Measurements from ENCODE around the gene GKN1.

Gene GKN1

GRCh38 chr2:68994864-68995263 lies 20.4 kb downstream of the GKN1 start:
- H3K4me3 ChIP-seq (ENCODE audit: control insufficient read depth, low read depth, low read length): no peak overlapping the region
- DNase-seq (ENCODE audit: low read depth): peak; percentile 80
- TF ChIP-seq CTCF (IDR thresholded peaks at IDR 0.05; ENCODE audit: control insufficient read depth, insufficient read depth, low read depth, low read length, missing control alignments): no peak

- H3K4me3 ChIP-seq (ENCODE audit: control insufficient read depth, low read depth, low read length): no peak overlapping the region
- DNase-seq (ENCODE audit: low read depth): no peak
- no peak for TF ChIP-seq CTCF (IDR thresholded peaks at IDR 0.05; ENCODE audit: control insufficient read depth, insufficient read depth, low read depth, low read length, missing control alignments)
Measured at GRCh38 chr2:68995916-68996315, 21.5 kb downstream of the GKN1 start.

- no peak for DNase-seq (ENCODE audit: low read depth)
- no peak for TF ChIP-seq CTCF (IDR thresholded peaks at IDR 0.05; ENCODE audit: control insufficient read depth, insufficient read depth, low read depth, low read length, missing control alignments)
- H3K4me3 ChIP-seq (ENCODE audit: control insufficient read depth, low read depth, low read length): no peak overlapping the region
Measured at GRCh38 chr2:68997401-68997800, 23.0 kb downstream of the GKN1 start.

DNA sequence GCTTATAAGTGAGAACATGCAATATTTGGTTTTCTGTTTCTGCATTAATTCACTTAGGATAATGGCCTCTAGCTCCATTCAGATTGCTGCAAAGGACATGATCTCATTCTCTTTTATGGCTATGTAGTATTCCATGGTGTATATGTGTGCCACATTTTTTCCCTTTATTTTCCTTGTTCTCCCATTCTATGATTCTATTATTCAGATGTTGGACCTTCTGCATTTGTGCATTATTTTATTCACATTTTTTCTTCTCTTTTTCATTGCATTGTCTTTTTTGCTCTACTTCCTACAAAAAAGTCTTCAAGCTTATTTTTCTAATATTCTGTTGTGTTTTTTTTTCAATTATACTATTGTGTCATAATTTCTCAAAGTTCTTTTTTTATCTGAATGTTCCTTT lies 27.4 kb downstream of the GKN1 start:
- DNase-seq (ENCODE audit: low read depth): no peak
- TF ChIP-seq CTCF (IDR thresholded peaks at IDR 0.05; ENCODE audit: control insufficient read depth, insufficient read depth, low read depth, low read length, missing control alignments): no peak

DNA sequence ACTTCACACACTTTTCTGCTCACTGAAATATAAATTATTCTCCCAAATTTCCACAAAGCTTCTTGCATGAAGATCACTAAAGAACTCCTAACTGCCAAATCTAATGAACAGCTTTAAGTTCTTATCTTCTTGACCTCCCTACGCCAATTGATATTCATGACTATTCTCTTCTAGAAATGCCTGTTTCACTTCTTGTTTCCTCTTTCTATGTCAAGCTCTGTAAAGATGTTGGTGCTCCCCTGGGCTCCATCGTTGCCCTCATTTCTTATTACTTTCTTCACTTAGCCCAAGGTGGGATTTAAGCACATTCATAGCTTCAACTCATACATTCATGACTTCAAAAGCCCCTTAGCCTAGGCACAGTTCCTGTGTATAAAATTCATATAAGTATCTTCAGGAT lies 29.3 kb downstream of the GKN1 start:
- DNase-seq (ENCODE audit: low read depth): no peak
- no peak for TF ChIP-seq CTCF (IDR thresholded peaks at IDR 0.05; ENCODE audit: control insufficient read depth, insufficient read depth, low read depth, low read length, missing control alignments)
- H3K4me3 ChIP-seq (ENCODE audit: control insufficient read depth, low read depth, low read length): no peak overlapping the region

More for the DNA sequence above, 27.4 kb downstream of the GKN1 start:
- H3K4me3 ChIP-seq (ENCODE audit: control insufficient read depth, low read depth, low read length): no peak overlapping the region

GRCh38 chr2:69007169-69007568 lies 32.7 kb downstream of the GKN1 start:
- no peak for DNase-seq (ENCODE audit: low read depth)
- H3K4me3 ChIP-seq (ENCODE audit: control insufficient read depth, low read depth, low read length): no peak overlapping the region
- TF ChIP-seq CTCF (IDR thresholded peaks at IDR 0.05; ENCODE audit: control insufficient read depth, insufficient read depth, low read depth, low read length, missing control alignments): no peak

- no peak for TF ChIP-seq CTCF (IDR thresholded peaks at IDR 0.05; ENCODE audit: control insufficient read depth, insufficient read depth, low read depth, low read length, missing control alignments)
- DNase-seq (ENCODE audit: low read depth): no peak
- H3K4me3 ChIP-seq (ENCODE audit: control insufficient read depth, low read depth, low read length): no peak overlapping the region
Measured at GRCh38 chr2:69007603-69008002, 33.2 kb downstream of the GKN1 start.
